Measurements from ENCODE around the gene ZNF423.

The ZNF423 gene

GRCh38 chr16:49494891-49495566 is 360.9 kb downstream of the ZNF423 start:
- Histone ChIP-seq H3K4me3 (ENCODE audit: low read length) (no peak overlapping the region), H3K4me1 (ENCODE audit: control insufficient read depth, low read length) (no peaks in the 10 kb centered on the region), H3K27me3 (ENCODE audit: control insufficient read depth, low read length) (no peaks in the 10 kb centered on the region), H3K9me3 (ENCODE audit: control insufficient read depth, insufficient read depth, low read length) (no peaks in the 10 kb centered on the region), H3K4me2 (ENCODE audit: low read length) (no peak overlapping the region), H3K36me3 (ENCODE audit: control insufficient read depth, low read length) (no peaks in the 10 kb centered on the region), H3F3A (ENCODE audit: control insufficient read depth, insufficient read depth) (no peaks in the 10 kb centered on the region), H3K9me2 (replicated peaks; ENCODE audit: control insufficient read depth, low read length) (no peaks in the 10 kb centered on the region), H3K79me2 (ENCODE audit: control insufficient read depth, low read length) (no peaks in the 10 kb centered on the region), H4K20me1 (ENCODE audit: control insufficient read depth, insufficient read depth, low read depth, low read length) (no peaks in the 10 kb centered on the region), H3K27ac (ENCODE audit: low read depth, low read length) (no peak overlapping the region)
- TF ChIP-seq CTCF (IDR thresholded peaks at IDR 0.05; ENCODE audit: low read depth, low read length, poor library complexity, severe bottlenecking) (no peak), EZH2phosphoT487 (IDR thresholded peaks at IDR 0.05; ENCODE audit: borderline replicate concordance, low read length) (no peak)

- no peaks in the 10 kb centered on the region for H3K4me1 ChIP-seq (ENCODE audit: control insufficient read depth, low read length)
- TF ChIP-seq EZH2phosphoT487 (IDR thresholded peaks at IDR 0.05; ENCODE audit: borderline replicate concordance, low read length) (no peak), CTCF (IDR thresholded peaks at IDR 0.05; ENCODE audit: low read depth, low read length, poor library complexity, severe bottlenecking) (no peak)
- no peaks in the 10 kb centered on the region for H3K9me2 ChIP-seq (replicated peaks; ENCODE audit: control insufficient read depth, low read length)
- no peaks in the 10 kb centered on the region for H4K20me1 ChIP-seq (ENCODE audit: control insufficient read depth, insufficient read depth, low read depth, low read length)
- H3K27ac ChIP-seq (ENCODE audit: low read depth, low read length), result no peak overlapping the region
- no peaks in the 10 kb centered on the region for H3K9me3 ChIP-seq (ENCODE audit: control insufficient read depth, insufficient read depth, low read length)
- no peak overlapping the region for H3K4me3 ChIP-seq (ENCODE audit: low read length)
- H3K4me2 ChIP-seq (ENCODE audit: low read length), result no peak overlapping the region
- H3F3A ChIP-seq (ENCODE audit: control insufficient read depth, insufficient read depth), result no peaks in the 10 kb centered on the region
- no peaks in the 10 kb centered on the region for H3K36me3 ChIP-seq (ENCODE audit: control insufficient read depth, low read length)
- no peaks in the 10 kb centered on the region for H3K27me3 ChIP-seq (ENCODE audit: control insufficient read depth, low read length)
- H3K79me2 ChIP-seq (ENCODE audit: control insufficient read depth, low read length), result no peaks in the 10 kb centered on the region
Observed at GRCh38 chr16:49494474-49494873, 361.4 kb downstream of the ZNF423 start.

- H3K4me2 ChIP-seq (ENCODE audit: low read length), result no peak overlapping the region
Observed at GRCh38 chr16:49493836-49494235, 362.1 kb downstream of the ZNF423 start.

More at GRCh38 chr16:49493836-49494235, 362.1 kb downstream of the ZNF423 start:
- TF ChIP-seq CTCF (IDR thresholded peaks at IDR 0.05; ENCODE audit: low read depth, low read length, poor library complexity, severe bottlenecking) (no peak), EZH2phosphoT487 (IDR thresholded peaks at IDR 0.05; ENCODE audit: borderline replicate concordance, low read length) (no peak)
- H3F3A ChIP-seq (ENCODE audit: control insufficient read depth, insufficient read depth), result no peaks in the 10 kb centered on the region
- H3K9me3 ChIP-seq (ENCODE audit: control insufficient read depth, insufficient read depth, low read length), result no peaks in the 10 kb centered on the region
- no peaks in the 10 kb centered on the region for H3K27me3 ChIP-seq (ENCODE audit: control insufficient read depth, low read length)
- H3K4me3 ChIP-seq (ENCODE audit: low read length), result no peak overlapping the region
- no peaks in the 10 kb centered on the region for H3K9me2 ChIP-seq (replicated peaks; ENCODE audit: control insufficient read depth, low read length)
- no peaks in the 10 kb centered on the region for H3K4me1 ChIP-seq (ENCODE audit: control insufficient read depth, low read length)
- no peaks in the 10 kb centered on the region for H4K20me1 ChIP-seq (ENCODE audit: control insufficient read depth, insufficient read depth, low read depth, low read length)
- H3K79me2 ChIP-seq (ENCODE audit: control insufficient read depth, low read length), result no peaks in the 10 kb centered on the region
- no peaks in the 10 kb centered on the region for H3K36me3 ChIP-seq (ENCODE audit: control insufficient read depth, low read length)
- H3K27ac ChIP-seq (ENCODE audit: low read depth, low read length), result no peak overlapping the region

Measured in DOHH2 (cell line).